Right lobe of liver (tissue), 6 donors: ENCODE data around the gene SERPINB12. TPM values are rescaled to one million over a fixed set of nuclear protein-coding genes. Genes with fewer than 3 reads are reported as not detected.

Source experiments
- ATAC-seq, 4 donors: fragments of 200-7000 bp; cut with Tn5 transposase; one replicate each; pipeline ENCODE4 v1.9.1; 2020; ENCODE audit warnings: mild to moderate bottlenecking in 4 of 4, moderate library complexity in 4 of 4
- DNase-seq, 3 donors: peaks; one replicate each; pipeline ENCODE4 v3.0.0-alpha.2; 2020
- H3K27ac ChIP-seq, 3 donors: fragments of 200-600 bp; one replicate each; pipeline ENCODE4 v1.8.0; 2022
- H3K27me3 ChIP-seq, 2 donors: fragments of 200-600 bp; one replicate each; pipeline ENCODE4 v1.8.0; 2022
- H3K36me3 ChIP-seq, 4 donors: fragments of 200-600 bp; sonication (generic) in 1 of 4; one replicate each; pipeline versions ENCODE4 v1.5.1 to v1.8.0; 2017 to 2022; ENCODE audit warnings: control low read depth in 1 of 4
- H3K4me1 ChIP-seq, 4 donors: fragments of 200-600 bp; sonication (generic) in 1 of 4; one replicate each; pipeline versions ENCODE4 v1.5.1 to v1.8.0; 2017 to 2022; ENCODE audit warnings: control low read depth in 1 of 4
- H3K4me3 ChIP-seq, 3 donors: fragments of 200-600 bp; one replicate each; pipeline ENCODE4 v1.8.0; 2022
- H3K9me3 ChIP-seq, 4 donors: fragments of 200-600 bp; sonication (generic) in 1 of 4; one replicate each; pipeline versions ENCODE4 v1.5.1 to v1.8.0; 2017 to 2022; ENCODE audit warnings: control low read depth in 1 of 4
- CTCF ChIP-seq, 4 donors: fragments of 200-600 bp in 3 of 4; fragments of 450-650 bp in 1 of 4; IDR thresholded peaks; one replicate each; pipeline versions ENCODE4 v1.5.1 to v1.8.0; 2016 to 2022; ENCODE audit warnings: antibody characterized with exemption in 4 of 4, mild to moderate bottlenecking in 2 of 4
- POLR2A ChIP-seq: fragments of 450-650 bp; IDR thresholded peaks from one replicate; pipeline ENCODE4 v1.6.1; 2017; ENCODE audit warnings: antibody characterized with exemption, mild to moderate bottlenecking
- WGBS: methylation state at CpG from one replicate; pipeline ENCODE4 v1.1.6; 2018; ENCODE audit warnings: low coverage, low lambda C conversion rate; ENCODE audit not compliant: insufficient coverage; ENCODE audit errors: missing lambda C conversion rate; 5-methylcytosine and 5-hydroxymethylcytosine counted together
- intact Hi-C, 2 donors: fragments of 100-400 bp; cut with DNase I; formaldehyde crosslinking; loops; one replicate each; pipeline versions ENCODE4 v1.11.2 to v1.14.1; 2022
- total RNA-seq, 6 experiments: library from RNA; depleted of rRNA in 2 of 6; stranded (reverse); fragments of >200 nt in 2 of 6; fragmentation: NEBNext Ultra II Directional in 3 of 6; extraction: Animal tissue kit (Norgen Biotek cat#: 25700) in 3 of 6; gene quantifications; one replicate each; pipeline versions ENCODE4 v1.1.0 to v1.2.4, GENCODE V29; 2016 to 2023
- donor health status: DM: no; HTN: yes; CAD: no.
- donor health status: DM: no; HTN: no; CAD: no.
- donor health status: DM: no; HTN: no; CAD: no.
- donor health status: DM: no; HTN: yes; CAD: no.
- donor health status: DM: no; HTN: yes; CAD: no.

Gene SERPINB12
- total RNA-seq, 6 experiments from 2014 or later, result not detected

- Histone ChIP-seq H3K27me3 (no peaks in the 10 kb centered on the region), H3K9me3 (no peaks in the 10 kb centered on the region), H3K36me3 (no peaks in the 10 kb centered on the region), H3K27ac (no peak overlapping the region), H3K4me1 (no peaks in the 10 kb centered on the region), H3K4me3 (no peak overlapping the region)
- WGBS, result 58% methylated on average over 6 of the region's 6 CpGs
- intact Hi-C loops, result no loop called here
- ATAC-seq (no peak), DNase-seq (no peak)
- TF ChIP-seq POLR2A, result no peak
- TF ChIP-seq CTCF (IDR thresholded peaks at IDR 0.05), result no peak
Measured at GRCh38 chr18:63570721-63571120, 28.6 kb downstream of the SERPINB12 start.

- no peak for TF ChIP-seq POLR2A
- no peak for TF ChIP-seq CTCF (IDR thresholded peaks at IDR 0.05)
- H3K27ac ChIP-seq, result no peak overlapping the region
- ATAC-seq, result no peak
Measured at GRCh38 chr18:63575681-63576080, 33.5 kb downstream of the SERPINB12 start.

GRCh38 chr18:63578357-63578958, 36.3 kb downstream of the SERPINB12 start:
- Histone ChIP-seq H3K27me3 (no peaks in the 10 kb centered on the region), H3K27ac (no peak overlapping the region), H3K36me3 (no peaks in the 10 kb centered on the region), H3K9me3 (no peaks in the 10 kb centered on the region), H3K4me3 (no peak overlapping the region), H3K4me1 (no peaks in the 10 kb centered on the region)
- no peak for TF ChIP-seq POLR2A
- peak; percentile 51 to 65 (median 58) for TF ChIP-seq CTCF (IDR thresholded peaks at IDR 0.05)
- 6% methylated on average over 5 of the region's 5 CpGs for WGBS
- DNase-seq, result no peak
- peak; percentile 63 to 75 (median 69) for ATAC-seq
- intact Hi-C loops, result no loop called here

More at GRCh38 chr18:63575681-63576080, 33.5 kb downstream of the SERPINB12 start:
- no peaks in the 10 kb centered on the region for H3K36me3 ChIP-seq
- intact Hi-C loops, result no loop called here
- no peaks in the 10 kb centered on the region for H3K27me3 ChIP-seq
- H3K9me3 ChIP-seq, result no peaks in the 10 kb centered on the region
- H3K4me1 ChIP-seq, result no peaks in the 10 kb centered on the region
- H3K4me3 ChIP-seq, result no peak overlapping the region
- DNase-seq, result no peak

- no peaks in the 10 kb centered on the region for H3K27me3 ChIP-seq
- DNase-seq (no peak), ATAC-seq (no peak)
- no peak overlapping the region for H3K4me3 ChIP-seq
- intact Hi-C loops, result no loop called here
- H3K4me1 ChIP-seq, result no peaks in the 10 kb centered on the region
- H3K27ac ChIP-seq, result no peak overlapping the region
- no peaks in the 10 kb centered on the region for H3K36me3 ChIP-seq
- WGBS, result 33% methylated on average over 2 of the region's 2 CpGs
- no peaks in the 10 kb centered on the region for H3K9me3 ChIP-seq
- no peak for TF ChIP-seq POLR2A
Measured at GRCh38 chr18:63579616-63580015, 37.4 kb downstream of the SERPINB12 start.

GRCh38 chr18:63585988-63586387, 43.8 kb downstream of the SERPINB12 start:
- no peaks in the 10 kb centered on the region for H3K36me3 ChIP-seq
- H3K9me3 ChIP-seq, result no peaks in the 10 kb centered on the region
- H3K4me1 ChIP-seq, result no peaks in the 10 kb centered on the region
- intact Hi-C loops, result no loop called here
- H3K27me3 ChIP-seq, result no peaks in the 10 kb centered on the region
- WGBS, result 48% methylated on average over 3 of the region's 4 CpGs
- H3K27ac ChIP-seq, result no peak overlapping the region
- no peak overlapping the region for H3K4me3 ChIP-seq
- DNase-seq (no peak), ATAC-seq (no peak)
- TF ChIP-seq POLR2A, result no peak
- no peak for TF ChIP-seq CTCF (IDR thresholded peaks at IDR 0.05)
